Smooth muscle cell (in vitro differentiated cells): ENCODE results near the gene SARDH. TPM values are rescaled to one million over a fixed set of nuclear protein-coding genes. Genes with fewer than 3 reads are reported as not detected.

ENCODE experiments used
- DNase-seq: peaks from one replicate; lab custom pipeline; 2025; ENCODE audit not compliant: unreplicated experiment; lab: John Stamatoyannopoulos, UW
- H2AFZ ChIP-seq: fragments of 200-600 bp; sonication (generic); 2 replicates; pipeline ENCODE4 v1.6.0; 2016; ENCODE audit warnings: antibody characterized with exemption, low read depth, mild to moderate bottlenecking
- H3F3A ChIP-seq: fragments of 200-600 bp; sonication (generic); 2 replicates; pipeline ENCODE4 v1.6.0; 2017; ENCODE audit warnings: antibody characterized with exemption, low read depth
- H3K27ac ChIP-seq: fragments of 200-600 bp; sonication (generic); 2 replicates; pipeline ENCODE4 v1.5.1; 2016; ENCODE audit warnings: low read depth, mild to moderate bottlenecking
- H3K27me3 ChIP-seq: fragments of 200-600 bp; sonication (generic); 2 replicates; pipeline ENCODE4 v1.6.1; 2016; ENCODE audit warnings: low read depth, mild to moderate bottlenecking
- H3K36me3 ChIP-seq: fragments of 200-600 bp; sonication (generic); 2 replicates; pipeline ENCODE4 v1.5.1; 2016; ENCODE audit warnings: low read depth
- H3K4me1 ChIP-seq: fragments of 200-600 bp; sonication (generic); 2 replicates; pipeline ENCODE4 v1.5.1; 2016; ENCODE audit warnings: low read depth
- H3K4me2 ChIP-seq: fragments of 200-600 bp; sonication (generic); 2 replicates; pipeline ENCODE4 v1.6.0; 2016; ENCODE audit warnings: mild to moderate bottlenecking
- H3K4me3 ChIP-seq: fragments of 200-600 bp; sonication (generic); 2 replicates; pipeline ENCODE4 v1.5.1; 2016; ENCODE audit warnings: mild to moderate bottlenecking
- H3K79me2 ChIP-seq: fragments of 200-600 bp; sonication (generic); 2 replicates; pipeline ENCODE4 v1.6.0; 2016; ENCODE audit warnings: low read depth, mild to moderate bottlenecking
- H3K9ac ChIP-seq: fragments of 200-600 bp; sonication (generic); 2 replicates; pipeline ENCODE4 v1.6.0; 2016; ENCODE audit warnings: low read depth
- H3K9me3 ChIP-seq: fragments of 200-600 bp; sonication (generic); replicated peaks from 2 replicates; pipeline ENCODE4 v1.5.1; 2016; ENCODE audit warnings: low read depth
- H4K20me1 ChIP-seq: fragments of 200-600 bp; sonication (generic); 2 replicates; pipeline ENCODE4 v1.6.0; 2016; ENCODE audit warnings: low read depth
- whole genome bisulfite sequencing: methylation state at CpG from one replicate; pipeline ENCODE4 v1.1.7; 2016; ENCODE audit warnings: low lambda C conversion rate; 5-methylcytosine and 5-hydroxymethylcytosine counted together
- polyA plus RNA-seq: library from polyadenylated mRNA; unstranded; fragments of >200 nt; fragmentation: Nextera tagmentation; extraction: Ambion mirVana; gene quantifications from 2 replicates; pipeline ENCODE4 v1.2.1, GENCODE V29; 2016
- total RNA-seq: library from RNA; depleted of rRNA; stranded (reverse); fragments of >200 nt; gene quantifications from 2 replicates; pipeline ENCODE4 v1.2.3, GENCODE V29; 2014
- TF ChIP-seq, protein P1 (sequence below): fragments of 200-600 bp; sonication (generic); IDR thresholded peaks from 2 replicates; pipeline ENCODE4 v1.5.1; 2017; ENCODE audit warnings: borderline replicate concordance, mild to moderate bottlenecking, antibody characterized with exemption; ENCODE audit not compliant: insufficient read depth, poor library complexity, severe bottlenecking

The SARDH gene
- total and polyA plus RNA-seq, 2 experiments from 2014 or later = 3.3 to 10.1 TPM

DNA sequence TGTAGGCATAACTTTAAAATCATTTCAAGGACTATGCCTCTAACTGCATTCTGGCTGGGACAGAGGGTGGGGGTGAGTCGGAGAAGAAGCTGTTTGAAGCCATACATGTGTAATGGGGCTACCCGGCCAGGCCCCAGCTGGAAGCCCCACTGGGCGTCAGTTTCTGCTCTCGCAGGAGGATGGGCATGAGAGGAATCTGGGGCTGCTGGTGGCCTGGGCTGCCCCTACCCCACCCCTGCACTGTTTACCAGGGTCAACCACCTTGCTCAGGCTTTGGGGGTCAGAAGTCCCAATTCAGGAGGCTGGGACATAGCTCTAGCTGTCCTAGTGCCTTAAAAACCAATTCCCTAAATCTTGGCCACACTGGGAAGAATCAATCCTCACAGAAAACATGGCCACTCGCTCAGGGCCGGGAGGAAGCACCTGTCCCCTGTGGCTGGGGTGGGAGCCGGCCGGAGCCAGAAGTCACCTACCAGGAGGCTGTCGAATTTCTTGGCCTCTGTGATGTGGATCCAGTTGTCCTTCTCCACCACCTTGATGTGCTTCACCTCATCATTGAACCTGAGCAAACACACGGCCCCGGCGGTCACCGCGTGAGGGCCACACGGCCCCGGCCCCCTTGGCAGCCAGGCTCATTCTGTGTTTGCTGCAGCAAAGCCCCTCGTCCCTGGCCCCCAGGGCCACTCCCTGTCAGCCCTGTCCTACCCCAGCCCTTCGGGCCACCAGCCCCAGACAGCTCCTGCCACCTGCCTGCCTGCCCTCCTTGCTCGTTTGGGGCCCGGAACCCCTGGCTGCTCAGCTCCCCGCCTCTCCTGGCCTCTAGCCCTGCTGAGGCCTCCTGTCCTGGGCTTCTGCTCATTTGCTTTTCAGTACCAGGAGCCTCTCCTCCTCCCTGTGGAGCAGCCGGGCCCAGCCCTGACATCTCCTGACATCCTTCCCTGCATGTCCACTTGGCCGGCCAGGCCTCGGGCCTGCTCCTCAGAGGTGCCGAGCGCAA, 33.6 kb upstream of the SARDH start:
- Histone ChIP-seq H3K9me3 (peaks cover 1% of the 10 kb centered on the region), H3K79me2 (no peaks in the 10 kb centered on the region), H3K4me1 (no peaks in the 10 kb centered on the region), H3K9ac (no peak overlapping the region), H3F3A (no peaks in the 10 kb centered on the region), H3K4me3 (no peak overlapping the region), H3K4me2 (no peak overlapping the region), H3K36me3 (peaks cover 20% of the 10 kb centered on the region), H3K27me3 (no peaks in the 10 kb centered on the region), H2AFZ (no peak overlapping the region), H4K20me1 (no peaks in the 10 kb centered on the region), H3K27ac (no peak overlapping the region)
- TF ChIP-seq, protein P1, sequence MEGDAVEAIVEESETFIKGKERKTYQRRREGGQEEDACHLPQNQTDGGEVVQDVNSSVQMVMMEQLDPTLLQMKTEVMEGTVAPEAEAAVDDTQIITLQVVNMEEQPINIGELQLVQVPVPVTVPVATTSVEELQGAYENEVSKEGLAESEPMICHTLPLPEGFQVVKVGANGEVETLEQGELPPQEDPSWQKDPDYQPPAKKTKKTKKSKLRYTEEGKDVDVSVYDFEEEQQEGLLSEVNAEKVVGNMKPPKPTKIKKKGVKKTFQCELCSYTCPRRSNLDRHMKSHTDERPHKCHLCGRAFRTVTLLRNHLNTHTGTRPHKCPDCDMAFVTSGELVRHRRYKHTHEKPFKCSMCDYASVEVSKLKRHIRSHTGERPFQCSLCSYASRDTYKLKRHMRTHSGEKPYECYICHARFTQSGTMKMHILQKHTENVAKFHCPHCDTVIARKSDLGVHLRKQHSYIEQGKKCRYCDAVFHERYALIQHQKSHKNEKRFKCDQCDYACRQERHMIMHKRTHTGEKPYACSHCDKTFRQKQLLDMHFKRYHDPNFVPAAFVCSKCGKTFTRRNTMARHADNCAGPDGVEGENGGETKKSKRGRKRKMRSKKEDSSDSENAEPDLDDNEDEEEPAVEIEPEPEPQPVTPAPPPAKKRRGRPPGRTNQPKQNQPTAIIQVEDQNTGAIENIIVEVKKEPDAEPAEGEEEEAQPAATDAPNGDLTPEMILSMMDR = no peak
- no peak for DNase-seq
- 92% methylated on average over 26 of the region's 26 CpGs for WGBS

DNA sequence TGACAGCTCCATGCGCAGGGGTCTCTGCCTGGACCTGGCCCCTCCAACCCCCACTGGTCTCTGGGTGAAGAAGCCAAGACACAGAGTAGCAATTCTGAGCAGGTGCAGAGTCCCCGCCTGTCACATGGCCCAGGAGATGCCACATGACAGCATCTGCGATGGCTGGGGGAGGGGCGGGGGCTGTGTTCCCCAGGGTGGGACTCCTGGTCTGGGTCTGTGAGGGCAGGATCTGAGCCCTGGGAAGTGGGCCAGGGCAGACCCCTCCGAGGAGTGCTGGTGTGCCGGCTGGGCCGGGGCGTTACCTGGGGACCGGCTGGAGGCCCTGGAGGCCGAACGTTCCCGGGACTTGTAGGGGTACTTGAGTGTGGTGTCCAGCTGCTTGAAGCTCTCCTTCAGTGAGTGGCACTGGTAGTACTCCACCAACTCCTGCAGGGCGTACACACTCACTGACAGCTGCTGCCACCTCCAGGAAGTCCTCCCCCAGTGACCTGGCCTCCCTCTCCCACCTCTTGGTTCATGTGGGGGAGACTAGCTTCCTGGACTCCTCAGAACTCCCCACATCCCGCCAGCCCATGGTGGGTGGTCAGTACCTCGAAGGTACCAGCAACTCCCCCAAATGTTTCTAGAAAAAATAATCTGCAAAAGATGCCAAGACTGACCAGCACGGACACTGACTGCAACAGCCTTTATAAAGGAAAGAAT, 32.1 kb upstream of the SARDH start:
- TF ChIP-seq, protein P1 = no peak
- no peak for DNase-seq
- no peaks in the 10 kb centered on the region for H3K27me3 ChIP-seq
- peaks cover 29% of the 10 kb centered on the region for H3K36me3 ChIP-seq
- no peak overlapping the region for H3K4me3 ChIP-seq
- no peak overlapping the region for H2AFZ ChIP-seq
- H4K20me1 ChIP-seq = no peaks in the 10 kb centered on the region
- no peak overlapping the region for H3K4me2 ChIP-seq
- no peak overlapping the region for H3K9ac ChIP-seq
- WGBS = 97% methylated on average over 11 of the region's 16 CpGs
- H3K79me2 ChIP-seq = no peaks in the 10 kb centered on the region
- no peaks in the 10 kb centered on the region for H3F3A ChIP-seq
- H3K9me3 ChIP-seq = peaks cover 3% of the 10 kb centered on the region
- no peak overlapping the region for H3K27ac ChIP-seq
- no peaks in the 10 kb centered on the region for H3K4me1 ChIP-seq

DNA sequence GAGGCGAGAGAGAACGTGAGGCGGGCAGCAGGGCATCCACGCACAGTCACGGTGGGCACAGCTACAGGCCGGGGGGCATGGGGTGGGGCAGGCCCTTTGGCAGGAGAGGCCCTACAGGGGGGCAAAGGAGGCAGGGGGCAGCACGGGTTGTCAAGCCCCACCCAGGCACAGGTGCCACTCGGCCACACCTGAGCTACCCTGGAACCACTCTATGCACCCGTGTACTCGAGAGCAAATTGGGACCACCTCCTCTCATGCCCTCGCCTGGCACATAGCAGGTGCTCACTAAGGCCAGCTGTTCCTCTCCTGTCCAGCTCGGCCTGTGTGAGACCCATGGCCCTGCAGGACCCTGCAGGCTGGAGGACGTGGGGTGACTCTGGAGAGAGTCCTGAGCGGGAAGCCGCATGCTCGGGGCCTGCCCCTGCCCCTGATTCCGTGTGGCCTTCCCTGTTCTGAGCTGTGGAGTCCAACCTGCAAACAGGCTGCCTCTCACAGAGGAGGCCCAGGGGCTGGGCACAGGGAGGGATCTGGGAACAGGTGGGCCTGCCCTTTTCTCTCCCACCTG, 31.4 kb upstream of the SARDH start:
- no peaks in the 10 kb centered on the region for H3K27me3 ChIP-seq

More for the DNA sequence above, 31.4 kb upstream of the SARDH start:
- over 99% methylated on average over 16 of the region's 17 CpGs for WGBS
- Histone ChIP-seq H3F3A (no peaks in the 10 kb centered on the region), H3K9ac (no peak overlapping the region), H2AFZ (no peak overlapping the region), H4K20me1 (no peaks in the 10 kb centered on the region), H3K36me3 (peaks cover 31% of the 10 kb centered on the region), H3K79me2 (no peaks in the 10 kb centered on the region), H3K4me1 (no peaks in the 10 kb centered on the region), H3K4me3 (no peak overlapping the region), H3K4me2 (no peak overlapping the region), H3K9me3 (peaks cover 3% of the 10 kb centered on the region), H3K27ac (no peak overlapping the region)
- TF ChIP-seq, protein P1 = no peak
- DNase-seq = no peak
